BJ (cell line): Measurements from ENCODE around the gene FBXW4. TPM values are rescaled to one million over a fixed set of nuclear protein-coding genes. Genes with fewer than 3 reads are reported as not detected.

ENCODE experiments used
- CTCF ChIA-PET: fragments of 350-600 bp; formaldehyde crosslinking; extraction: SDS; loops from one replicate; lab custom pipeline; 2021; ENCODE audit warnings: antibody characterized with exemption, inconsistent platforms; lab: Yijun Ruan, JAX
- POLR2A ChIA-PET: fragments of 300-600 bp; sonication (Branson Sonifier 250); formaldehyde crosslinking; extraction: SDS; loops from one replicate; lab custom pipeline; 2021; ENCODE audit warnings: antibody characterized with exemption; lab: Charles Lee
- DNase-seq: peaks from one replicate; pipeline ENCODE4 v3.0.0-alpha.2; 2011; ENCODE audit warnings: low read depth
- H3K27me3 ChIP-seq: 2 replicates; pipeline ENCODE4 v1.6.0; 2011; ENCODE audit warnings: low read length; ENCODE audit not compliant: control insufficient read depth, insufficient read depth
- H3K36me3 ChIP-seq: 2 replicates; pipeline ENCODE4 v1.5.1; 2011; ENCODE audit warnings: low read length; ENCODE audit not compliant: control insufficient read depth, insufficient read depth
- H3K4me3 ChIP-seq: 2 replicates; pipeline ENCODE4 v1.5.1; 2011; ENCODE audit warnings: low read depth, mild to moderate bottlenecking, control low read depth, low read length
- CTCF ChIP-seq: IDR thresholded peaks from 2 replicates; pipeline ENCODE4 v1.5.1; 2011; ENCODE audit warnings: low read depth, mild to moderate bottlenecking, control low read depth, inconsistent platforms, low read length, moderate library complexity; ENCODE audit not compliant: insufficient read depth
- polyA plus RNA-seq: library from polyadenylated mRNA; depleted of rRNA; stranded (reverse); fragments of >200 nt; gene quantifications from 2 replicates; pipeline ENCODE4 v1.2.3, GENCODE V29; 2011

Gene FBXW4
- polyA plus RNA-seq, 1 experiment: 31.2 TPM

- TF ChIP-seq CTCF: no peak
Observed at GRCh38 chr10:101609481-101609880, 85.5 kb downstream of the FBXW4 start.

GRCh38 chr10:101607124-101607523 lies 87.8 kb downstream of the FBXW4 start:
- peaks cover 17% of the 10 kb centered on the region for H3K36me3 ChIP-seq
- H3K27me3 ChIP-seq: no peaks in the 10 kb centered on the region
- CTCF ChIA-PET: interaction anchor here (0.7 to 1.7 kb wide), 2 partner anchors 32 to 174 kb away, joined by 3 to 6 read pairs; no protein-coding TSS in a partner anchor
- DNase-seq: no peak
- TF ChIP-seq CTCF: no peak
- POLR2A ChIA-PET: no interaction called here
- no peak overlapping the region for H3K4me3 ChIP-seq

More at GRCh38 chr10:101609481-101609880, 85.5 kb downstream of the FBXW4 start:
- ChIA-PET POLR2A (no interaction called here), CTCF (interaction anchor here (0.6 to 5.1 kb wide), 3 partner anchors 16 to 171 kb away, joined by 3 to 20 read pairs (median 5); no protein-coding TSS in a partner anchor)
- H3K4me3 ChIP-seq: no peak overlapping the region
- H3K36me3 ChIP-seq: peaks cover 17% of the 10 kb centered on the region
- DNase-seq: no peak
- H3K27me3 ChIP-seq: no peaks in the 10 kb centered on the region

GRCh38 chr10:101602761-101603398 lies 92.1 kb downstream of the FBXW4 start:
- H3K36me3 ChIP-seq: peaks cover 6% of the 10 kb centered on the region
- ChIA-PET POLR2A (no interaction called here), CTCF (interaction anchor here (0.6 to 7.8 kb wide), 27 partner anchors 8 to 556 kb away, joined by 3 to 88 read pairs (median 4); partner anchors contain the start of genes DPCD, NPM3 and POLL)
- no peak for DNase-seq
- no peaks in the 10 kb centered on the region for H3K27me3 ChIP-seq
- H3K4me3 ChIP-seq: no peak overlapping the region
- TF ChIP-seq CTCF: peak; percentile 96

GRCh38 chr10:101601541-101601940 lies 93.4 kb downstream of the FBXW4 start:
- ChIA-PET POLR2A (no interaction called here), CTCF (interaction anchor here (0.6 to 7.8 kb wide), 9 partner anchors 9 to 388 kb away, joined by 3 to 88 read pairs (median 7); partner anchors contain the start of gene NPM3)
- H3K36me3 ChIP-seq: peaks cover 3% of the 10 kb centered on the region
- no peak for DNase-seq
- H3K4me3 ChIP-seq: no peak overlapping the region
- no peak for TF ChIP-seq CTCF
- H3K27me3 ChIP-seq: no peaks in the 10 kb centered on the region

- peaks cover 2% of the 10 kb centered on the region; the same call in 1 of the 2 replicates for H3K36me3 ChIP-seq
- no peak for TF ChIP-seq CTCF
- ChIA-PET POLR2A (no interaction called here), CTCF (interaction anchor here (0.7 to 7.8 kb wide), 4 partner anchors 9 to 185 kb away, joined by 3 to 88 read pairs (median 4); partner anchors contain the start of genes DPCD, NPM3 and POLL)
- no peak for DNase-seq
- H3K27me3 ChIP-seq: no peaks in the 10 kb centered on the region
- no peak overlapping the region for H3K4me3 ChIP-seq
Observed at GRCh38 chr10:101597091-101597900, 97.7 kb downstream of the FBXW4 start.
